Stimulated activated CD8-positive, alpha-beta memory T cell treated with anti-CD3 and anti-CD28 coated beads, Interleukin-15, amount 100 ng/mL, for 4 hours (primary cell): ENCODE results near the gene MYO1H.
A peak's percentile ranks its signal among the peaks of the same experiment; 100 is the strongest.
"Not testable (repeated sequence)": the region's sequence is repeated elsewhere in the genome, so short reads cannot be mapped to it uniquely, and the experiment has no call there.

Experiments used
- DNase-seq, 2 donors: peaks; one replicate each; pipeline ENCODE4 v3.0.0-alpha.2; 2020; ENCODE audit warnings: low read depth in 2 of 2

The MYO1H gene

DNA sequence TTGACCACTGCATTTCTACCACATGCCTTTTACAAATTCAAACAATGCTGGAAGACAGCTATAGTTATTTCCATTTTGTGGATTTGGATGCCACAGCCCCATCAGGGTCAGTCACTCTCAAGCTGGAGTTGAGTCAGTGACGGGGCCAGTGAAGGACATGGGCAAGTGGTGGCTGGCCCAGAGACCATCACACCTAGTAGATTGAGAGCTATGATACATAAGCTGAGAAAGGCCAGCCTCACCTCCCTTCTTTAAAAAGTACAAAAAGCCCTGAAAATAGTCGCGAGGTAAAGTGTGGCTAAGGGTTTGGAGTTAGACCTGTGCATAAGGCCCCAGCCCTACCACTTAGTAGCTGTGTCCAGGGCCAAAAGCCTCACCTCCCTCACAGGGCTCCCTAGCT is 125.3 kb downstream of the MYO1H start:
- no peak for DNase-seq

GRCh38 chr12:109473526-109474270 is 126.0 kb downstream of the MYO1H start:
- DNase-seq = not testable (repeated sequence)

- DNase-seq = no peak
These were observed 127.4 kb downstream of the MYO1H start for GRCh38 chr12:109475121-109475520.

GRCh38 chr12:109475993-109476806 is 128.5 kb downstream of the MYO1H start:
- DNase-seq = no peak

GRCh38 chr12:109476807-109477184 is 129.1 kb downstream of the MYO1H start:
- no peak for DNase-seq

DNA sequence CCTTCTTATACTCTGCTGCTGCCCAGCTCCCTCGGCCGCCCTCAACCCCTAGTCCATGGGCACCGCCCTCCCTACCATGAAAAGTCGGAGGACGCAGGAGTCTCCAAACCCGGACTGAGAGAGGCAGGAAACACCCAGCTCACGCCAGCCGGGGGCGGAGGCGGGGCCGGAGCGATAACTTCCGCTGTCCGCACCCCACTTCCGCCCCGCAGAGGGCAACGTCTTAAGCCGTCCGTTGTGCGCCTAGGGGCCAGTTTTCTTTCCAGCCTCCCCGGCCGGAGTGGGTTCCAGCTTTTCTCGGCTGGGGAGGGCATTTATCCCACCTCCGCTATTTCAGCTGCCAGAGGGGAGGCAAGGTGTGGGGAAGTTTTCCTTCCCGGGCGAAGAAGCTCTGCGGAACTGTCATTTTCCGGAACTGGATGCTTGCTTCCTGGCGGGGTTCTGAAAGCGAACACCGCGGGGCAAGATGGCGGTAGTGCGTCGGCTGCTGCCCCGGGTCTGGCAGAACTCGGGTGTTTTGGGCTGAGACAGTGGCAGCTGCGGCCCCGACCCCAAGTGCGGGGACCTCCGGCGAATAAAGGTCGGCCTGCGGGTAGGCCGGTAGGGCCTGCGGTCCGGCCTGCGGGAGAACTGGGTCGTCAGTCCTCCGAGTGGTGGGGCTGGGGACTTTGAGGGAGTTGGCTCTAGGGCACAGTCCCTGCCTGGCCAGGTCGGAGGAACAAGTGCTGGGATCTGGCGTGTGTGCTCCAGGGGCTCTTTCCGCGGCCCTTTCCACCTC is 129.7 kb downstream of the MYO1H start, which contains the start of the genes KCTD10 and UBE3B:
Gene KCTD10 (minus strand): TSS at position 116 of the 778 bp plus-strand sequence. CDS start 38 bp downstream, at position 78.
Gene UBE3B (plus strand): TSS at position 450 of the 778 bp plus-strand sequence. CDS start 5,918 bp downstream, outside the sequence.
- peak; percentile 66 to 70 for DNase-seq

- no peak for DNase-seq
These were observed 130.2 kb downstream of the MYO1H start for GRCh38 chr12:109477963-109478315.

DNA sequence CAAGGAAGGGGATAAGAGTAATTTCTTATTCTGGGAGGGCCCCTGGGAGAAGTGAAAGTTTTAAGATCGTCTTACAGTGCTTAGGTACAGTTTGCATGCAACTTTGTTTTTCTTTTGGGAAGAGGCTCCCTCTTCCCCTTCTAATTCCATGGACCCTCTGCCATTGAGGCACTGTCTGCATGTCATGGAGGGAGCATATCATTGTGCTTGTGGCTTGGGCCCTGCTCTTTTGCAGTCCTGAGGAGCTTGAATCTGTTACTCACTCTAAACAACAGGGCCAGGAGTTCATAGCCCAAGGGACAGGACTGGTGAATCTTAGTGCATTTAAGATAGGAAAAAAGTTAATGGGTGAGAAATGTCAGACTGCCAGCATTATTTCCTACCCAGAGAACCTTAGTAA is 132.1 kb downstream of the MYO1H start:
- no peak for DNase-seq

- DNase-seq = no peak
These were observed 132.7 kb downstream of the MYO1H start for GRCh38 chr12:109480356-109480755.

DNA sequence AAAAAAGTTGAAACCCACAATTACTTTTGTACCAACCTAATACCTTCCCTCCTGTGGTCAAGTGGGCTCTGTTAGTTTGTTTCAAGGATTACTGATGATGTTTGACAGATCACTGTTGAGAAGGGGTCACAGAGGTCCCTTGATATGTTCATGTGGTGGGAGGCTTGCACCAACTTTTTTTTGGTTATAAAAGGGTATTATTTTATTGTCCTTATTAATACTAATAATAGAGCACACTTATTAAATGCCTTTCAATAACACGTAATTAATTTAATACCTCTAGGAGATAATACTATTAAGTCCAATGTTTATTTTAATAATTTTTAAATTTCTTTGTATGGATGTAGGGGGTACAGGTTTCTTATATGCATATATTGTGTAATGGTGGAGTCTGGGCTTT is 134.2 kb downstream of the MYO1H start:
- DNase-seq = no peak

- no peak for DNase-seq
These were observed 134.8 kb downstream of the MYO1H start for GRCh38 chr12:109482491-109482890.

DNA sequence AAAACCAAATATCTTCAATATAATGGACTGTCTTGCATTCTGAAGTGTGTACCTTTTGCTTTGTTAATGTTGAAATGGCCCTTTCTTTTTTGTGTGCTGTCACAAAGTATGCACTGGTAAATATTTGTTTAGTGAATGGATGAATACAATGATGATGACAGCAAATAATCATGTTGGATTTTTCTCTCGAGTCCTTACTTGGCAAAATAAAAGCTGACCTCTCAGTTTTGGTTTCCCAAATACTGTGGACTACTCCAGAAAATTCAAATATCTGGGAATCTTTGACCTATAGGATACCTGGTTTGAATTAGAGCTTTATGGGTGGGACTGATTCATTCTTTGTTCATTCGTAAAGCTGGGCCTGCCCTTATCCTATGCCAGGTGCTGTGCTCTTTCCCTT is 135.2 kb downstream of the MYO1H start:
- no peak for DNase-seq

GRCh38 chr12:109483346-109483745 is 135.6 kb downstream of the MYO1H start:
- no peak for DNase-seq

DNA sequence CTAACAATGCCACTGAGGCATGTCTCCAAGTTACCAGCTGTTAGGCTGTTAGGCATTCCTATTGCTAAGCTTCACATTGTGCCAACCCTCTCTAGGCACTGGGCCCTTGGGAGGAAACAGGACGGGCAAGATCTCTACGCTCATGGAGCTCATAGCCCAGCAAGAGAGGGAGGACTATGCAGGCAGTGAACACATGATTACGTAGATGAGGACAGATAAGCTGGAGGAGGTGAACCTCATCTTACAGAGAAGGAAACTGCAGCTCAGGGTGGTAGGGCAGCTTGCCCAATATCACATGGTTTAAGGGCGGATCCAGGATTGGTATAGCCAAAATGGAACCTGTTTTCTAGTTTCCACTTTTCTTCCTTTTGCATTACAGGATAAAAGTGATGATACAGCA is 137.5 kb downstream of the MYO1H start:
- DNase-seq = no peak

DNA sequence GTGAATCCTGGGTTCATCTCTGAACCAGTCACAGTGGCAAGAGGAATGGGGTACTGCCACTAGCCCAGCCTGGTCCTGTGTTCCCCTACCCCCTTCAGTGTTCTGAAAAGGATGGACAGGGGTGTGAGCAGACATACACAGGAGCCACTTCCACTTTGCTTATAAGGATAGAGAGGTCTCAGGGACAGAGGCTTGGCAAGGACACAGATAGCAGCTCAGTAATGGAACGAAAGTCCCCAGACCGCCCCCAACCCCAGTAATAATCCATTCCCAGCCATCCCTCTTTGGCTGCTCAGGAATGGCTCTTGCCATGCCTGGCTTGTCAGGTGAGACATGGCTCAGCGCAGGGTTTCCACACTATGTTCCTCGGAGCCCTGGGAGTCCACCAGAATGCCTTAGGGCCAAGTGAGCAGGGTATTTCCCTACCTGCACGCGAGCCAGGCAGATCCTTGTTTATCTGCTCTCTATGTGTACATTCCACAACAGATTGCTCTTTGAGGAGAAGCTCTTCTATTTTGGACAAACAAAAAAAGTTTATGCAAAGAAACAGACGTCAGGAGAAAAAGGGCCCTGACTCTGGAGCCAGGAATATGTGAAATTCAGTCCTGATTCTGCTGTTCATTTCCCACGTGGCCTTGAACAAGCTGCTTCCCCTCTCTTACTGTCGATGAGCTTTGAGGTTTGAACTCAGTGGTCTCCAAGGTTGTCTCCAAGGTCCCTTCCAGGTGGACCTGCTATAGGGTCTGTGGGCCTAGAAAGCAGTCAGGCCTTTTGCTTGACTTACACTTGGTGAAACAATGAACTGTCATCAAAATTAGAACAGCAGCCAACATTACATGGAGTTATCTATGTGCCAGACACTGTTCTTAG is 139.7 kb downstream of the MYO1H start:
- DNase-seq = no peak

DNA sequence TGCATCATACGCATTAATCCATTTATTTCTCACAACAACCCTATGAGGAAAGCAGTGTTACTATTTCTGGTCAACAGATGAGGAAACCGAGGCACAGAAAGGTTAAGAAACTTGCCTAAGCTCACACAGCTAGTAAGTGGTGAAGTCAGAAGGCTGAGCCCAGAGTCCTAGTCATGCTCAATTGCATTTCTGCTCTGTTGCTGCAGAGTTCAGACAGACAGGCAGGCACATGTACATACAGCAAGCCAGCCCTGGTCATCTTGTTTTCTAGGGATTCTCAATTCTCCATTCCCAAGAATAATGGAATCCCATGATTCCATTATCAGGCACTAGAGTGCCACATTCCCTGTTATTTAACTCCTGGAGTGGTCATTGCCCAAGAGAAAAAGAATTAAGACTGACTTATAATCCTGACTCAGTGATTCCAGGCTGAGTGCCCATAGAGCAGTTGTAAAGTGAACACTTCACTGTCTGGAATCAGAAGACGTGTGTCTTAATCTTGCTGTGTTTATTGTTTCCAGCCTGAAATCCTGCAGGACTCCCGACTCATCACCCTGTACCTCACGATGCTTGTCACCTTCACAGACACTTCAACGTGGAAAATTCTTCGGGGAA is 140.5 kb downstream of the MYO1H start:
- no peak for DNase-seq

- DNase-seq = no peak
These were observed 141.6 kb downstream of the MYO1H start for GRCh38 chr12:109489016-109489954.

DNA sequence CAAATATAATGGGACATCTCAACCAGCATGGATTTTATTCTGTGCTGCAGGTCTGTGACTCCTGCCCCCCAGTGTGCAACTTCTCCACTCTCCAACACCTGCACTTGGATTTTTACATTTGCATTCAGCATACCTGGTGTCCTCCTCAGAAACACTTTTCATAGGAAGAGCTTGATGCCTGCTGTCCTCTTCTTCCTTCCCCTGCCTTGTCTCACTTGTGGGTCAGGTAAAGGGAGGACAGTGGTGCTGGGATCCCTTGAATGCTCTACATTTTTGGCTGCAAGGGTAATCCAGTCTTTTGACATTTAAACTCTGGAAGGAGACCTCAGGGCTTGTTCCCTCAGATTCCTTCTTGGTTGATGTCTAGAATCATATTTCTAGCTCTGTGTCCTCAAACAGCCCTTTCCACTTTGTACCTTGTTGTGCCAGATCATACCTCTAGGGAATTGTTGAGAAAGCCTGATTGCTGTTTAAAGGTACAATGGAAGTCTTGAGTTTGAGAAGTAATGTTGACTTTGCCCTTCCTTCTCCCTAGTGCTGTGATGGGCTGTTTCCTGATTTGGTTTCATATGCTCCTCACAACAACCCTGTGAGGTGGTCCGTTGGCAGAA is 142.4 kb downstream of the MYO1H start:
- no peak for DNase-seq

DNA sequence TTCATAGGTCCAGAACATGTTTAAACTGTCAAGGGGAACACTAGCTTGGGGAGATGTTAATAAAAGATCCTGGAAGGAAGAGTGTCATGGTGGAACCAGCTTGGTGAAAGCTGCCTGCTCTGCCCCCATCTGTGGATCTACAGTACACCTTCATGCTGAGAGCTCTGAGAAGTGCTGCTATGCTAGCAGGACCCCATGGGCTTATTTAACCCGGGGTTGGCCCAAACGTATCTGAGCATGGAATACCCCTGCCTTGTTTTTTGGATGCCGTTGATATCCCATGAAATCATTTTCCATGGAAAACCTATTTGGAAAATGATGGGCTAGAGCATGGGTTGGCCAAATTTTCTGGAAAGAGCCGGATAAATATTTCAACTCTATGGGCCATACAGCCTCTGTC is 144.0 kb downstream of the MYO1H start:
- DNase-seq = no peak
